Lower leg skin (tissue), 3 donors: ENCODE data around the gene KLK1.
"Not testable (repeated sequence)": the region's sequence is repeated elsewhere in the genome, so short reads cannot be mapped to it uniquely, and the experiment has no call there.

Source experiments
- CTCF ChIP-seq, 3 donors: fragments of 450-650 bp; IDR thresholded peaks; one replicate each; pipeline ENCODE4 v1.5.1; 2016; ENCODE audit warnings: antibody characterized with exemption in 3 of 3, mild to moderate bottlenecking in 3 of 3, moderate library complexity in 2 of 3
- POLR2A ChIP-seq, 2 donors: fragments of 450-650 bp; IDR thresholded peaks; one replicate each; pipeline ENCODE4 v1.6.1; 2016 to 2017; ENCODE audit warnings: antibody characterized with exemption in 2 of 2, mild to moderate bottlenecking in 1 of 2, moderate library complexity in 1 of 2

- not testable (repeated sequence) for TF ChIP-seq CTCF, POLR2A (IDR thresholded peaks at IDR 0.05)
Observed at GRCh38 chr19:50783848-50784152, 39.8 kb downstream of the KLK1 start.
